B cell (primary cell): ENCODE results near the gene FARP2. TPM values are rescaled to one million over a fixed set of nuclear protein-coding genes. Genes with fewer than 3 reads are reported as not detected.
"Not testable (repeated sequence)": the region's sequence is repeated elsewhere in the genome, so short reads cannot be mapped to it uniquely, and the experiment has no call there.

ENCODE experiments used
- ATAC-seq: fragments of 200-7000 bp; cut with Tn5 transposase; one replicate; pipeline ENCODE4 v1.10.0; 2021; ENCODE audit warnings: low read depth, mild to moderate bottlenecking, moderate number of reproducible peaks, moderate library complexity
- CTCF ChIA-PET: fragments of 350-600 bp; sonication (Branson Sonifier 250); formaldehyde crosslinking; loops from one replicate; lab custom pipeline; 2021; ENCODE audit warnings: antibody characterized with exemption, inconsistent platforms; lab: Charles Lee
- POLR2A ChIA-PET: fragments of 350-600 bp; sonication (Branson Sonifier 250); formaldehyde crosslinking; loops from one replicate; lab custom pipeline; 2021; ENCODE audit warnings: antibody characterized with exemption; lab: Charles Lee
- DNase-seq: peaks from one replicate; pipeline ENCODE4 v3.0.0; 2013
- H2AFZ ChIP-seq: 2 replicates; pipeline ENCODE4 v1.6.1; 2012; ENCODE audit warnings: mild to moderate bottlenecking, low read depth, low read length; ENCODE audit not compliant: insufficient read depth, poor library complexity, severe bottlenecking
- H3K27ac ChIP-seq, 2 donors: 1 replicate in 1 of 2; 2 replicates in 1 of 2; pipeline ENCODE4 v1.5.1; 2012 to 2013; ENCODE audit warnings: low read length in 2 of 2, mild to moderate bottlenecking in 2 of 2, moderate library complexity in 1 of 2
- H3K27me3 ChIP-seq, 4 experiments: fragments of 200-600 bp in 1 of 4; sonication (generic) in 1 of 4; replicated peaks in 1 of 4; 1 replicate in 2 of 4; 2 replicates in 2 of 4; pipeline versions ENCODE4 v1.6.1 to v1.7.0; 2013 to 2016; ENCODE audit warnings: low read length in 3 of 4, mild to moderate bottlenecking in 2 of 4, mixed read lengths in 1 of 4, moderate library complexity in 1 of 4; ENCODE audit not compliant: insufficient read depth in 4 of 4, control insufficient read depth in 3 of 4; ENCODE audit errors: control extremely low read depth in 1 of 4
- H3K36me3 ChIP-seq, 2 experiments: replicated peaks in 1 of 2; 1 replicate in 1 of 2; 2 replicates in 1 of 2; pipeline versions ENCODE4 v1.6.1 to v1.7.1; 2013; ENCODE audit warnings: low read length in 1 of 2; ENCODE audit not compliant: insufficient read depth in 2 of 2, control insufficient read depth in 1 of 2; ENCODE audit errors: control extremely low read depth in 1 of 2, extremely low read depth in 1 of 2
- H3K4me1 ChIP-seq, 2 donors: fragments of 200-600 bp in 1 of 2; sonication (generic) in 1 of 2; 1 replicate in 1 of 2; 2 replicates in 1 of 2; pipeline versions ENCODE4 v1.5.1 to v1.6.1; 2013 to 2017; ENCODE audit warnings: low read length in 2 of 2; ENCODE audit not compliant: control insufficient read depth in 2 of 2, insufficient read depth in 2 of 2
- H3K4me2 ChIP-seq: replicated peaks from 2 replicates; pipeline ENCODE3; 2012; ENCODE audit warnings: mild to moderate bottlenecking, low read depth, low read length; ENCODE audit not compliant: poor library complexity, severe bottlenecking
- H3K4me3 ChIP-seq, 5 experiments: fragments of 200-600 bp in 1 of 5; sonication (generic) in 1 of 5; 1 replicate in 3 of 5; 2 replicates in 2 of 5; pipeline versions ENCODE4 v1.5.1 to v1.7.0; 2011 to 2016; ENCODE audit warnings: low read length in 4 of 5, mild to moderate bottlenecking in 4 of 5, low read depth in 2 of 5, control low read depth in 1 of 5, moderate library complexity in 1 of 5; ENCODE audit not compliant: insufficient read depth in 1 of 5; ENCODE audit errors: control extremely low read depth in 1 of 5, extremely low read depth in 1 of 5
- H3K79me2 ChIP-seq: fragments of 200-600 bp; sonication (generic); one replicate; pipeline ENCODE4 v1.6.0; 2016; ENCODE audit warnings: low read length; ENCODE audit not compliant: control insufficient read depth, insufficient read depth
- H3K9ac ChIP-seq: fragments of 200-600 bp; sonication (generic); 2 replicates; pipeline ENCODE4 v1.6.1; 2017; ENCODE audit warnings: mild to moderate bottlenecking, low read length, moderate library complexity
- H3K9me3 ChIP-seq, 3 donors: one replicate each; pipeline versions ENCODE4 v1.6.1 to v1.7.1; 2013; ENCODE audit warnings: low read length in 2 of 3; ENCODE audit not compliant: control insufficient read depth in 2 of 3, insufficient read depth in 1 of 3; ENCODE audit errors: control extremely low read depth in 1 of 3
- H4K20me1 ChIP-seq: 2 replicates; pipeline ENCODE4 v1.6.0; 2012; ENCODE audit warnings: mild to moderate bottlenecking, low read length; ENCODE audit not compliant: insufficient read depth, control insufficient read depth, poor library complexity, severe bottlenecking
- H3K27ac Mint-ChIP-seq: one replicate; pipeline ENCODE4 v1.8.0; 2021; ENCODE audit warnings: mixed read lengths
- H3K27me3 Mint-ChIP-seq: one replicate; pipeline ENCODE4 v1.8.0; 2021; ENCODE audit warnings: mixed read lengths
- H3K4me1 Mint-ChIP-seq: one replicate; pipeline ENCODE4 v1.8.0; 2021; ENCODE audit warnings: mixed read lengths
- H3K4me3 Mint-ChIP-seq: one replicate; pipeline ENCODE4 v1.8.0; 2021; ENCODE audit warnings: mixed read lengths
- H3K9me3 Mint-ChIP-seq: one replicate; pipeline ENCODE4 v1.8.0; 2022; ENCODE audit warnings: mixed read lengths; ENCODE audit not compliant: insufficient read depth
- EZH2 ChIP-seq: IDR thresholded peaks from 2 replicates; pipeline ENCODE4 v1.6.1; 2012; ENCODE audit warnings: borderline replicate concordance, low read depth, mild to moderate bottlenecking, moderate library complexity, low read length; ENCODE audit not compliant: insufficient read depth, poor library complexity, severe bottlenecking
- WGBS: methylation state at CpG from one replicate; pipeline ENCODE4 v1.1.5; 2013; ENCODE audit warnings: missing lambda C conversion rate; ENCODE audit not compliant: insufficient coverage; 5-methylcytosine and 5-hydroxymethylcytosine counted together
- intact Hi-C: fragments of 100-400 bp; cut with micrococcal nuclease; formaldehyde crosslinking; loops from one replicate; pipeline ENCODE4 v1.10.0; 2022
- polyA plus RNA-seq: library from polyadenylated mRNA; depleted of rRNA; stranded (reverse); fragments of >200 nt; gene quantifications from 2 replicates; pipeline ENCODE4 v1.2.3, GENCODE V29; 2012
- total RNA-seq, 2 donors: library from RNA; stranded (reverse); fragments of 120-200 nt in 1 of 2; gene quantifications; 1 replicate in 1 of 2; 2 replicates in 1 of 2; pipeline versions ENCODE4 v1.2.3 to v1.2.4, GENCODE V29; 2013 to 2022
- TF ChIP-seq, protein P1 (sequence below): fragments of 200-600 bp; IDR thresholded peaks from one replicate; pipeline ENCODE4 v1.8.0; 2022; ENCODE audit warnings: antibody characterized with exemption, mild to moderate bottlenecking

Gene FARP2
- total and polyA plus RNA-seq, 2 donors (not counting 1 experiment from before 2014, with no cell fraction given), result 37.1 to 114 TPM

DNA sequence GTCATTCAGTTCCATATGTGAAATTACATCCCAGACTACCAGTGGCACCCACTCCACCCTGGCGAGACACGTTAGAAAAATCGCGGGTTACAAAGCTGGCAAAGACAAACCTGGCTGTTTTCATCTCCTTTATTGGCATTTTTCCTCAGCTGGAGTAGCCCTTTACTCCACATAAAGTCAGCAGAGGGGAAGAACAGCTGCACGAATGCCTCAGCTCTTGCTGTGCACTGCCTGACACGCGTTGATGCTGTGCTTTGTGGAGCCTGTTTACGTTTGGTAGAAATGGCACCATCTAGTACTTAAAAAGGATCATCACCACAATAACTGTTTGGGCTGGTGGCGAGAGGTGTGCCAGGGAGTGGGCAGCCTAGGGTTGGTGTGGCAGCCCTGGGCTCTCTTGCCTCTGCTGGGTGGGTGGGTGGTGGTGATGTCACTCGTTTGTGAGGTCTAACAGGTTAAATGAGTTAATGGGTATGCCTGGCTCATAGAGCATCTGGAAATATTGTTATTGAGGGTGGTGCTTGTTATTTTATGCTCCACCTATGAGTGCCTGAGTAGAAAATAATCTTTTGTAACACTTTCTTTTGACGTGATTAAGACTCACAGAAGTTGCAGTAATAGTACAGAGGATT is 16.4 kb downstream of the FARP2 start:
- TF ChIP-seq, protein P1, sequence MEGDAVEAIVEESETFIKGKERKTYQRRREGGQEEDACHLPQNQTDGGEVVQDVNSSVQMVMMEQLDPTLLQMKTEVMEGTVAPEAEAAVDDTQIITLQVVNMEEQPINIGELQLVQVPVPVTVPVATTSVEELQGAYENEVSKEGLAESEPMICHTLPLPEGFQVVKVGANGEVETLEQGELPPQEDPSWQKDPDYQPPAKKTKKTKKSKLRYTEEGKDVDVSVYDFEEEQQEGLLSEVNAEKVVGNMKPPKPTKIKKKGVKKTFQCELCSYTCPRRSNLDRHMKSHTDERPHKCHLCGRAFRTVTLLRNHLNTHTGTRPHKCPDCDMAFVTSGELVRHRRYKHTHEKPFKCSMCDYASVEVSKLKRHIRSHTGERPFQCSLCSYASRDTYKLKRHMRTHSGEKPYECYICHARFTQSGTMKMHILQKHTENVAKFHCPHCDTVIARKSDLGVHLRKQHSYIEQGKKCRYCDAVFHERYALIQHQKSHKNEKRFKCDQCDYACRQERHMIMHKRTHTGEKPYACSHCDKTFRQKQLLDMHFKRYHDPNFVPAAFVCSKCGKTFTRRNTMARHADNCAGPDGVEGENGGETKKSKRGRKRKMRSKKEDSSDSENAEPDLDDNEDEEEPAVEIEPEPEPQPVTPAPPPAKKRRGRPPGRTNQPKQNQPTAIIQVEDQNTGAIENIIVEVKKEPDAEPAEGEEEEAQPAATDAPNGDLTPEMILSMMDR, result no peak
- TF ChIP-seq EZH2, result no peak
- Histone ChIP-seq H3K4me2 (peak overlapping the region; percentile 21), H3K9me3 (no peaks in the 10 kb centered on the region), H3K4me1 (peaks cover 27 to 47% of the 10 kb centered on the region in 2 donors), H3K9ac (no peak overlapping the region), H2AFZ (no peak overlapping the region), H4K20me1 (peaks cover 47% of the 10 kb centered on the region), H3K79me2 (peaks cover 70% of the 10 kb centered on the region), H3K27ac (no peak overlapping the region), H3K4me3 (no peak overlapping the region), H3K36me3 (peaks cover 0 to 8% of the 10 kb centered on the region in 2 experiments), H3K27me3 (no peaks in the 10 kb centered on the region)
- ChIA-PET CTCF (interaction anchor here (1.3 kb wide), 1 partner anchor 13 kb away, joined by 3 read pairs; no protein-coding TSS in a partner anchor), POLR2A (no interaction called here)
- H3K27ac Mint-ChIP-seq, result peak overlapping the region; percentile 64
- intact Hi-C loops, result no loop called here
- H3K9me3 Mint-ChIP-seq, result no peaks in the 10 kb centered on the region
- no peak for ATAC-seq
- no peak for DNase-seq
- H3K4me1 Mint-ChIP-seq, result peaks cover 58% of the 10 kb centered on the region
- no peaks in the 10 kb centered on the region for H3K27me3 Mint-ChIP-seq
- 98% methylated on average over 5 of the region's 11 CpGs for WGBS
- H3K4me3 Mint-ChIP-seq, result peak overlapping the region; percentile 23

DNA sequence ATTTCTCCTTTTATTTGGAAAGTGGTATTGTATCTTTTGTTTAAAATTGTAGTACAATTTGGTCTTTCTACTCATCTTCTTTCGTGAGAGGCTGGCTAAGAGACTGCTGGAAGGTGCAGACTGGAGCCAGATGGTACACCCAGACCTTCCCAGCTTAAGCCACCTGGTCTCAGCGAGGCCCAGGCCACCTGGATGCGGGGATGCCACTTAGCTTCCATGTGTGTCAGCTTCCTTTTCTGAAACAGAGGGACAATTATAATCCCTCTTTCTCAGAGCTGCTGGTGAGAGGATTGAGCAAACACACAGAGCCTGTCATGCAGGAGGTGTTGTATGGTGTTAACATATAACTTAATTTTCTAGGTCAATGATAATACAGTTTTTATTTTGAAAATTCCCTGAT is 17.4 kb downstream of the FARP2 start:
- ChIA-PET CTCF (interaction anchor here (1.6 to 2.9 kb wide), 2 partner anchors 15 to 18 kb away, joined by 5 to 9 read pairs; no protein-coding TSS in a partner anchor), POLR2A (no interaction called here)
- no peak overlapping the region for H3K9ac ChIP-seq
- TF ChIP-seq, protein P1, result no peak
- no peak for TF ChIP-seq EZH2
- peak overlapping the region; percentile 45 for H3K4me3 Mint-ChIP-seq
- H3K27ac Mint-ChIP-seq, result peak overlapping the region; percentile 70
- peaks cover 60% of the 10 kb centered on the region for H3K4me1 Mint-ChIP-seq
- DNase-seq (no peak), ATAC-seq (no peak)
- peak overlapping the region; percentile 1 for H3K4me2 ChIP-seq
- no peaks in the 10 kb centered on the region for H3K9me3 ChIP-seq
- H2AFZ ChIP-seq, result no peak overlapping the region
- no peak overlapping the region for H3K4me3 ChIP-seq
- H3K36me3 ChIP-seq, result peaks cover 0 to 8% of the 10 kb centered on the region in 2 experiments
- H3K27me3 ChIP-seq, result no peaks in the 10 kb centered on the region
- H3K79me2 ChIP-seq, result peaks cover 71% of the 10 kb centered on the region
- no peaks in the 10 kb centered on the region for H3K9me3 Mint-ChIP-seq
- no peaks in the 10 kb centered on the region for H3K27me3 Mint-ChIP-seq
- H3K4me1 ChIP-seq, result peaks cover 27 to 45% of the 10 kb centered on the region in 2 donors
- peaks cover 47% of the 10 kb centered on the region for H4K20me1 ChIP-seq
- H3K27ac ChIP-seq, result peak overlapping the region in 1 of 2 donors; percentile 39
- intact Hi-C loops, result no loop called here
- WGBS, result 90% methylated on average over 2 of the region's 3 CpGs

DNA sequence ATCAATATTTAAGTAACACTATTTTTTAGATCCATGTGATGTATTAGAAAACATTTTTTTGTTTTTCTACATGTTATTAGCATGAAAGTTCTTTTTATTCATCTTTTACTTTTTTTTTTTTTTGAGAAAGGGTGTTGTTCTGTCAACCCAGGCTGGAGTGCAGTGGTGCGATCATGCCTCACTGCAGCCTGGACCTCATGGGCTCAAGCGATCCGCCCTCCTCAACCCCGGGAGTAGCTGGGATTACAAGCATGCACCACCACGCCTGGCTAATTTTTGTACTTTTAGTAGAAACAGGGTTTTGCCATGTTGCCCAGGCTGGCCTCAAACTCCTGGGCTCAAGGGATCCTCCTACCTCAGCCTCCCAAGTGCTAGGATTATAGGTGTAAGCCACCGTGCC is 17.8 kb downstream of the FARP2 start:
- H3K9me3 ChIP-seq, ATAC-seq, H3K27me3 ChIP-seq, H3K9me3 Mint-ChIP-seq, H3K9ac ChIP-seq, H3K27me3 Mint-ChIP-seq, H3K4me3 ChIP-seq, H2AFZ ChIP-seq, H3K36me3 ChIP-seq, DNase-seq: not testable (repeated sequence)
- H3K27ac Mint-ChIP-seq, result peak overlapping the region; percentile 61
- peaks cover 47% of the 10 kb centered on the region for H4K20me1 ChIP-seq
- CTCF ChIA-PET, result interaction anchor here (1.6 to 2.9 kb wide), 2 partner anchors 15 to 18 kb away, joined by 5 to 9 read pairs; no protein-coding TSS in a partner anchor
- H3K4me3 Mint-ChIP-seq, result peak overlapping the region; percentile 59
- peak overlapping the region; percentile 46 to 74 for H3K27ac ChIP-seq
- intact Hi-C loops, result loop anchor here (1.0 kb wide), 1 partner anchor 16 kb away; no protein-coding TSS in a partner anchor
- H3K79me2 ChIP-seq, result peaks cover 71% of the 10 kb centered on the region
- 33% methylated on average over 3 of the region's 6 CpGs for WGBS
- H3K4me1 ChIP-seq, result peaks cover 27 to 45% of the 10 kb centered on the region in 2 donors
- peak overlapping the region; percentile 67 for H3K4me2 ChIP-seq
- POLR2A ChIA-PET, result interaction anchor here (1.1 kb wide), 1 partner anchor 18 kb away, joined by 3 read pairs; no protein-coding TSS in a partner anchor
- peaks cover 63% of the 10 kb centered on the region for H3K4me1 Mint-ChIP-seq
